ENCODE measurements around the gene NOX3.

Gene NOX3

GRCh38 chr6:155402656-155403304 is 52.9 kb downstream of the NOX3 start:
- H3K9ac ChIP-seq = no peak overlapping the region
- 0 out of 2 replicates have a peak, but pooled peaks cover 6% of the 10 kb centered on the region for H3K9me3 ChIP-seq
- no peak for TF ChIP-seq Cebpa-rat (IDR thresholded peaks at IDR 0.05)
- no peaks in the 10 kb centered on the region for H4K20me1 ChIP-seq
- no peak overlapping the region for H3K4me2 ChIP-seq
- no peak overlapping the region for H3K4me3 ChIP-seq
- H3K4me1 ChIP-seq = peaks cover 13% of the 10 kb centered on the region
- H3K36me3 ChIP-seq = no peaks in the 10 kb centered on the region
- no peaks in the 10 kb centered on the region for H3K27me3 ChIP-seq
- no peak overlapping the region for H3K27ac ChIP-seq

GRCh38 chr6:155400654-155400965 is 55.0 kb downstream of the NOX3 start:
- H3K4me3 ChIP-seq = no peak overlapping the region
- H3K27ac ChIP-seq = no peak overlapping the region
- H3K9me3 ChIP-seq = peaks cover 3% of the 10 kb centered on the region; the same call in 1 of the 2 replicates
- H4K20me1 ChIP-seq = no peaks in the 10 kb centered on the region
- H3K4me2 ChIP-seq = no peak overlapping the region
- peaks cover 13% of the 10 kb centered on the region for H3K4me1 ChIP-seq
- H3K27me3 ChIP-seq = no peaks in the 10 kb centered on the region
- no peaks in the 10 kb centered on the region for H3K36me3 ChIP-seq
- TF ChIP-seq Cebpa-rat (IDR thresholded peaks at IDR 0.05) = no peak
- no peak overlapping the region for H3K9ac ChIP-seq

GRCh38 chr6:155399745-155400653 is 55.6 kb downstream of the NOX3 start:
- peaks cover 9% of the 10 kb centered on the region for H3K4me1 ChIP-seq

GRCh38 chr6:155399062-155399744 is 56.4 kb downstream of the NOX3 start:
- no peaks in the 10 kb centered on the region; the same call in 1 of the 2 replicates for H3K9me3 ChIP-seq
- no peaks in the 10 kb centered on the region for H4K20me1 ChIP-seq
- H3K27me3 ChIP-seq = no peaks in the 10 kb centered on the region
- no peaks in the 10 kb centered on the region for H3K36me3 ChIP-seq
- TF ChIP-seq Cebpa-rat (IDR thresholded peaks at IDR 0.05) = peak; percentile 44; the same call in 1 of the 2 replicates
- H3K9ac ChIP-seq = no peak overlapping the region
- no peak overlapping the region for H3K4me3 ChIP-seq
- H3K4me1 ChIP-seq = peaks cover 1% of the 10 kb centered on the region
- H3K27ac ChIP-seq = no peak overlapping the region
- H3K4me2 ChIP-seq = no peak overlapping the region

More at GRCh38 chr6:155399745-155400653, 55.6 kb downstream of the NOX3 start:
- Histone ChIP-seq H4K20me1 (no peaks in the 10 kb centered on the region), H3K9me3 (no peaks in the 10 kb centered on the region; the same call in 1 of the 2 replicates), H3K4me3 (no peak overlapping the region), H3K4me2 (no peak overlapping the region), H3K27me3 (no peaks in the 10 kb centered on the region), H3K27ac (no peak overlapping the region), H3K36me3 (no peaks in the 10 kb centered on the region), H3K9ac (no peak overlapping the region)
- TF ChIP-seq Cebpa-rat (IDR thresholded peaks at IDR 0.05) = no peak

- Histone ChIP-seq H3K4me1 (no peaks in the 10 kb centered on the region; the same call in 1 of the 2 replicates), H3K4me3 (no peak overlapping the region), H4K20me1 (no peaks in the 10 kb centered on the region), H3K9me3 (no peaks in the 10 kb centered on the region; the same call in 1 of the 2 replicates), H3K36me3 (no peaks in the 10 kb centered on the region), H3K27me3 (no peaks in the 10 kb centered on the region), H3K9ac (no peak overlapping the region), H3K27ac (no peak overlapping the region), H3K4me2 (no peak overlapping the region)
- TF ChIP-seq Cebpa-rat (IDR thresholded peaks at IDR 0.05) = no peak
Observed at GRCh38 chr6:155398701-155399061, 57.0 kb downstream of the NOX3 start.

- H3K9me3 ChIP-seq = no peaks in the 10 kb centered on the region; the same call in 1 of the 2 replicates
- H3K4me1 ChIP-seq = no peaks in the 10 kb centered on the region; the same call in 1 of the 2 replicates
- TF ChIP-seq Cebpa-rat (IDR thresholded peaks at IDR 0.05) = no peak
- no peak overlapping the region for H3K4me2 ChIP-seq
- H3K36me3 ChIP-seq = no peaks in the 10 kb centered on the region
- H3K27me3 ChIP-seq = no peaks in the 10 kb centered on the region
- H3K9ac ChIP-seq = no peak overlapping the region
- H4K20me1 ChIP-seq = no peaks in the 10 kb centered on the region
- H3K27ac ChIP-seq = no peak overlapping the region
- H3K4me3 ChIP-seq = no peak overlapping the region
Observed at GRCh38 chr6:155398221-155398620, 57.4 kb downstream of the NOX3 start.

GRCh38 chr6:155397172-155397705 is 58.4 kb downstream of the NOX3 start:
- no peak overlapping the region for H3K4me2 ChIP-seq
- no peak overlapping the region for H3K4me3 ChIP-seq
- H3K27ac ChIP-seq = no peak overlapping the region
- no peak for TF ChIP-seq Cebpa-rat (IDR thresholded peaks at IDR 0.05)
- no peaks in the 10 kb centered on the region; the same call in 1 of the 2 replicates for H3K9me3 ChIP-seq
- H3K27me3 ChIP-seq = no peaks in the 10 kb centered on the region
- H3K9ac ChIP-seq = no peak overlapping the region
- H3K36me3 ChIP-seq = no peaks in the 10 kb centered on the region
- H4K20me1 ChIP-seq = no peaks in the 10 kb centered on the region
- no peaks in the 10 kb centered on the region; the same call in 1 of the 2 replicates for H3K4me1 ChIP-seq

- no peak for TF ChIP-seq Cebpa-rat (IDR thresholded peaks at IDR 0.05)
- no peaks in the 10 kb centered on the region; the same call in 1 of the 2 replicates for H3K9me3 ChIP-seq
- no peak overlapping the region for H3K4me3 ChIP-seq
- no peaks in the 10 kb centered on the region for H3K36me3 ChIP-seq
- no peaks in the 10 kb centered on the region for H3K4me1 ChIP-seq
- no peak overlapping the region for H3K9ac ChIP-seq
- no peaks in the 10 kb centered on the region for H3K27me3 ChIP-seq
- H3K4me2 ChIP-seq = no peak overlapping the region
- H3K27ac ChIP-seq = no peak overlapping the region
- no peaks in the 10 kb centered on the region for H4K20me1 ChIP-seq
Observed at GRCh38 chr6:155396605-155397004, 59.0 kb downstream of the NOX3 start.

- Histone ChIP-seq H3K36me3 (no peaks in the 10 kb centered on the region), H3K4me3 (no peak overlapping the region), H4K20me1 (no peaks in the 10 kb centered on the region), H3K27ac (no peak overlapping the region), H3K9ac (no peak overlapping the region), H3K27me3 (no peaks in the 10 kb centered on the region), H3K4me1 (no peaks in the 10 kb centered on the region), H3K9me3 (peaks cover 5% of the 10 kb centered on the region), H3K4me2 (no peak overlapping the region)
- TF ChIP-seq Cebpa-rat (IDR thresholded peaks at IDR 0.05) = no peak
Observed at GRCh38 chr6:155395339-155395738, 60.3 kb downstream of the NOX3 start.
